Prostate gland (tissue), 2 donors: ENCODE data around the gene ANKRD6.

ENCODE experiments used
- POLR2AphosphoS5 ChIP-seq: sonication (generic); formaldehyde crosslinking; IDR thresholded peaks from one replicate; pipeline ENCODE4 v1.6.1; 2017; ENCODE audit warnings: antibody characterized with exemption
- TF ChIP-seq, protein P1 (sequence below), 4 experiments: fragments of 200-600 bp in 2 of 4; fragments of 450-650 bp in 2 of 4; sonication (generic) in 2 of 4; IDR thresholded peaks; 1 replicate in 3 of 4; 2 replicates in 1 of 4; pipeline ENCODE4 v1.5.1; 2016 to 2019; ENCODE audit warnings: antibody characterized with exemption in 4 of 4, mild to moderate bottlenecking in 2 of 4, moderate library complexity in 2 of 4

DNA sequence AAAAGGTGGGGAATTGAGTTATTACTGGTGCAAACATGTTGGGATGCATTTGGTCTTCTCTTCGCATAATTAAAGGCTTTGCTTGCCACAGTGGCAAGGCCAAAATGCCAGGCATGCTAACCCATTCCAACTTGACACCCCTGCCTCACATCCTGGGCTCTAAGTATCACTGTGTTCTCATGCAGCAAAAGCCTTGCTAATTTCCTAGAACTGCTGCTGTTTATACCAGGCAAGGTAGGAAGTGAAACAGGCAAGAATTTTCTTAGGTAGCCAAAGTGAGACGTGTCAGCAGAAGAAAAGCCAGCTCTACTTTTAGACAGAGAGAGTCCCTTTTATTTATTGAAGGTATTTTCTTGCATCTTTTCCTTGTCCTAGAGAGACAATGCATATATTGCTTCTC, 164.4 kb downstream of the ANKRD6 start:
- TF ChIP-seq, protein P1, sequence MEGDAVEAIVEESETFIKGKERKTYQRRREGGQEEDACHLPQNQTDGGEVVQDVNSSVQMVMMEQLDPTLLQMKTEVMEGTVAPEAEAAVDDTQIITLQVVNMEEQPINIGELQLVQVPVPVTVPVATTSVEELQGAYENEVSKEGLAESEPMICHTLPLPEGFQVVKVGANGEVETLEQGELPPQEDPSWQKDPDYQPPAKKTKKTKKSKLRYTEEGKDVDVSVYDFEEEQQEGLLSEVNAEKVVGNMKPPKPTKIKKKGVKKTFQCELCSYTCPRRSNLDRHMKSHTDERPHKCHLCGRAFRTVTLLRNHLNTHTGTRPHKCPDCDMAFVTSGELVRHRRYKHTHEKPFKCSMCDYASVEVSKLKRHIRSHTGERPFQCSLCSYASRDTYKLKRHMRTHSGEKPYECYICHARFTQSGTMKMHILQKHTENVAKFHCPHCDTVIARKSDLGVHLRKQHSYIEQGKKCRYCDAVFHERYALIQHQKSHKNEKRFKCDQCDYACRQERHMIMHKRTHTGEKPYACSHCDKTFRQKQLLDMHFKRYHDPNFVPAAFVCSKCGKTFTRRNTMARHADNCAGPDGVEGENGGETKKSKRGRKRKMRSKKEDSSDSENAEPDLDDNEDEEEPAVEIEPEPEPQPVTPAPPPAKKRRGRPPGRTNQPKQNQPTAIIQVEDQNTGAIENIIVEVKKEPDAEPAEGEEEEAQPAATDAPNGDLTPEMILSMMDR (IDR thresholded peaks at IDR 0.05): no peak
- no peak for TF ChIP-seq POLR2AphosphoS5
